Measurements from ENCODE around the gene CCDC13. TPM values are rescaled to one million over a fixed set of nuclear protein-coding genes. Genes with fewer than 3 reads are reported as not detected.

The CCDC13 gene
- total RNA-seq, 4 donors from 2014 or later, result 1.4 to 6.8 (median 4.2) TPM; not detected in 1

GRCh38 chr3:42742259-42742658, 30.8 kb downstream of the CCDC13 start:
- Histone ChIP-seq H3K36me3 (no peaks in the 10 kb centered on the region), H3K4me1 (peaks cover 0 to 16% (median 0%) of the 10 kb centered on the region in 4 donors), H3K27me3 (no peaks in the 10 kb centered on the region), H3K27ac (no peak overlapping the region), H3K9me3 (no peaks in the 10 kb centered on the region), H3K4me3 (no peak overlapping the region)
- no peak for TF ChIP-seq CTCF (IDR thresholded peaks at IDR 0.05)
- no peak for TF ChIP-seq POLR2A (IDR thresholded peaks at IDR 0.05)
- no peak for DNase-seq

- Histone ChIP-seq H3K4me1 (peaks cover 0 to 13% (median 0%) of the 10 kb centered on the region in 4 donors), H3K4me3 (no peak overlapping the region), H3K9me3 (no peaks in the 10 kb centered on the region), H3K36me3 (no peaks in the 10 kb centered on the region), H3K27me3 (no peaks in the 10 kb centered on the region), H3K27ac (no peak overlapping the region)
- no peak for DNase-seq
- TF ChIP-seq CTCF (IDR thresholded peaks at IDR 0.05), result no peak
- TF ChIP-seq POLR2A (IDR thresholded peaks at IDR 0.05), result no peak
Observed at GRCh38 chr3:42741796-42742195, 31.3 kb downstream of the CCDC13 start.

GRCh38 chr3:42739401-42740158, 33.5 kb downstream of the CCDC13 start:
- no peak for TF ChIP-seq CTCF (IDR thresholded peaks at IDR 0.05)
- TF ChIP-seq POLR2A (IDR thresholded peaks at IDR 0.05), result no peak
- Histone ChIP-seq H3K27me3 (no peaks in the 10 kb centered on the region), H3K4me3 (no peak overlapping the region), H3K27ac (no peak overlapping the region), H3K9me3 (no peaks in the 10 kb centered on the region), H3K4me1 (no peaks in the 10 kb centered on the region), H3K36me3 (no peaks in the 10 kb centered on the region)
- no peak for DNase-seq

- H3K27me3 ChIP-seq, result no peaks in the 10 kb centered on the region
- H3K9me3 ChIP-seq, result no peaks in the 10 kb centered on the region
- no peaks in the 10 kb centered on the region for H3K36me3 ChIP-seq
- H3K4me3 ChIP-seq, result no peak overlapping the region
- no peaks in the 10 kb centered on the region for H3K4me1 ChIP-seq
- no peak for DNase-seq
- H3K27ac ChIP-seq, result no peak overlapping the region
- TF ChIP-seq CTCF (IDR thresholded peaks at IDR 0.05) (no peak), POLR2A (IDR thresholded peaks at IDR 0.05) (no peak)
Observed at GRCh38 chr3:42736531-42736930, 36.5 kb downstream of the CCDC13 start.

- Histone ChIP-seq H3K27ac (no peak overlapping the region), H3K4me1 (no peaks in the 10 kb centered on the region), H3K36me3 (no peaks in the 10 kb centered on the region), H3K27me3 (no peaks in the 10 kb centered on the region), H3K4me3 (no peak overlapping the region), H3K9me3 (no peaks in the 10 kb centered on the region)
- DNase-seq, result no peak
- no peak for TF ChIP-seq POLR2A (IDR thresholded peaks at IDR 0.05)
- TF ChIP-seq CTCF (IDR thresholded peaks at IDR 0.05), result no peak
Observed at GRCh38 chr3:42736081-42736480, 37.0 kb downstream of the CCDC13 start.
